Left renal cortex interstitium (tissue), 4 donors: Measurements from ENCODE around the gene DCAF4. TPM values are rescaled to one million over a fixed set of nuclear protein-coding genes. Genes with fewer than 3 reads are reported as not detected.
"Not testable (repeated sequence)": the region's sequence is repeated elsewhere in the genome, so short reads cannot be mapped to it uniquely, and the experiment has no call there.

Experiments
- DNase-seq, 4 donors: peaks; one replicate each; pipeline ENCODE4 v3.0.0-alpha.2; 2013; ENCODE audit warnings: low read depth in 4 of 4, low spot score in 2 of 4, missing footprints in 1 of 4
- polyA plus RNA-seq, 4 donors: library from polyadenylated mRNA; unstranded; fragments of 120-200 nt; gene quantifications; one replicate each; pipeline ENCODE4 v1.2.1, GENCODE V29; 2013; ENCODE audit not compliant: insufficient read length in 4 of 4

The DCAF4 gene
- polyA plus RNA-seq, 4 donors = 17.3 to 25.2 (median 17.8) TPM

DNA sequence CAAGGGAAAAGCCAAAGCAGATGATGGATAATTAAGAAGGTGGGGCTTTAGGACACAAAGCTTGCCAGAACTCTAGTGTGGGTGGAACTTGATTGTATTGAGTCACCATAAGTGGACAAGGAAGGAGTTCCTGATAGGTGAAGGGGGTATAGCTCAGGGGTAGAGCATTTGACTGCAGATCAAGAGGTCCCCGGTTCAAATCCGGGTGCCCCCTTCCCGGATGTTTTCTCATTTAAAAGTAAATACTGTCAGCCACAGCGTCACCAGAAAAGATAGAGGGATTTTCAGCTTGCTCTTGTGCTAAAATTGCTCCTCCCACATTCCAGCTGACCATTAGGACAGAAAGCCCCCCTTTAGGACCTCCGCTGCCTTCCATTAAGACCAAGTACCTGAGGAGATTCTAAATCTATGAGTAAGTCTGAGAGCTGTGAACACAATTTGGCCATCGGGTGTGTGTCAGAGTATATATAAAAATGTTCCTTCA is 36.6 kb downstream of the DCAF4 start:
- DNase-seq = no peak

DNA sequence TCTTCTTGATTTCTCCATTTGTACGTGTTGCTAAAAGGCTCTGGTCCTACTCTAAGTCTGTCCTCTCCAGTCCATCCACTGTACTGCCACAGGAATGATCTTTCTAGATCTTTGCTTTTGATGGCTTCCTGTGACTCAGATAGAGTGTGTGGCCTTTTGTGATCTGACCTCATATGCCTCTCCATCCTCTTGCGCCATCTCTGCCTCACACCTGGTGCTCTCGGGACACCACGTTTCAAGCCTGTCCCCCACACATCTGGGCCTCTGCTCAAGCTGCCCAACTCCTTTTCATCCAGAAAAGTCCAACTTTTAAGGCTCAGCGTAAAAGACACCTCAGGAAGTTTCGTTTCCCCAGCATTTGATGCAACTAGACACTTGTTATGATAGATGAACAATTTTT is 39.0 kb downstream of the DCAF4 start:
- no peak for DNase-seq

DNA sequence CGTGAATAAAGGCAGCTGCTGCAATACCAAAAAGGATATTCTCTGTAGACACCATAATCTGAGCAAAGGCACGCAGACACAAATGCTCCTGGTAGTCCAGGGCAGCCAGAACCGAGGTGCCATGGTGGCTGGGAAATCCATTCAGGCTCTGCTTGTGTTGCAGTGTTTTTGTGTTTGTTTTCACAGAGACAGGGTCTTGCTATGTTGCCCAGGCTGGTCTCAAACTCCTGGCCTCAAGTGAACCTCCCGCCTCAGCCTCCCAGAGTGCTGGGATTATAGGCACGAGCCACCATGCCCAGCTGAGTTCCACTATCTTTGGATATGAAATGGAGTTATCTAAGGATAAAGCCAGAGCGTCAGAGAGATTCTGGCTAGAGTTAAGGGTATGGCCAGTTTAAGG is 39.8 kb downstream of the DCAF4 start:
- no peak for DNase-seq

DNA sequence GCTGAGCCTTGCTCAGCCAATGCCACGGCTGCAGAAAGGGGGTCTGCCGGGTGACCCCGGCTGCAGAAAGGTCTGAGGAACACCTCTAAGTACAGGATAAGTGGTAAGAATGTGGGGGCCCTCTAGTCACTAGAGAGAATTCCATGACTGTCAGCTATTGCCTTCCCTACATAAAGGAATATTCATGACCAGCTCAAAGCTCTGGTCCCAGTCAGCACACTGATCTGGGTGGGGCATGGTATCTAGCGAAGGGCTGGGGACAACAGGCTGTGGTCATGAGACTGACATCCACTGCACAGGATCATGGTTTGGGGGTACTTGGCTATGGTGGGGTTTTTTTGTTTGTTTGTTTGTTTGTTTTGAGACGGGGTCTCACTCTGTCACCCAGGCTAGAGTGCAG is 42.1 kb downstream of the DCAF4 start:
- no peak for DNase-seq

DNA sequence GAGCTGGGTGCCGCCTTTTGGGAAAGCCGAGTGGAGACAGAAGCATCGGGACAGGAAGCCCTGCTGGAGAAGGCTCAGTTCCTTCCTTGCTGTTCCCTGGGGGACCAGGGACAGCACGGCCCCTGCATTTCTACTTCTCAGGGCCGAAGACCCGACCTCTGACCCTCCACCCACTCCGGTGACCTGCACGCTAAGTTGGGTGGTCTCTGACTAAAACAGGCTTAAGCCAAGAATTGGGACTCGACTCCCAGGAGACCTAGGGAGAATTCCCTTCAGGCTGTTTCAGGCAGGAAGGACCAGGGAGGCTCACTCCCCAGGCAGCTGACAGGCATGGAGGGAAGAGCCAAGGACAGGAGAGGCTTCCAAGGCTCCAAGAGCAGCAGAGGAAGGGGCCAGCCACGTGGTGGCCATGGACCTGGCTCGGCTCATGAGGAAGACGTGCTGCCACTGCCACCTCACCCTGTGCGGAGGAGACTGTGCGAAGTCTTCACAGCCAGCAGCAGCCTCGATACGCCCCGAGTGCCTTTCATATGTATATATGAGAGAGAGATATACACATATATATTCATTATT is 43.9 kb downstream of the DCAF4 start:
- no peak for DNase-seq

DNA sequence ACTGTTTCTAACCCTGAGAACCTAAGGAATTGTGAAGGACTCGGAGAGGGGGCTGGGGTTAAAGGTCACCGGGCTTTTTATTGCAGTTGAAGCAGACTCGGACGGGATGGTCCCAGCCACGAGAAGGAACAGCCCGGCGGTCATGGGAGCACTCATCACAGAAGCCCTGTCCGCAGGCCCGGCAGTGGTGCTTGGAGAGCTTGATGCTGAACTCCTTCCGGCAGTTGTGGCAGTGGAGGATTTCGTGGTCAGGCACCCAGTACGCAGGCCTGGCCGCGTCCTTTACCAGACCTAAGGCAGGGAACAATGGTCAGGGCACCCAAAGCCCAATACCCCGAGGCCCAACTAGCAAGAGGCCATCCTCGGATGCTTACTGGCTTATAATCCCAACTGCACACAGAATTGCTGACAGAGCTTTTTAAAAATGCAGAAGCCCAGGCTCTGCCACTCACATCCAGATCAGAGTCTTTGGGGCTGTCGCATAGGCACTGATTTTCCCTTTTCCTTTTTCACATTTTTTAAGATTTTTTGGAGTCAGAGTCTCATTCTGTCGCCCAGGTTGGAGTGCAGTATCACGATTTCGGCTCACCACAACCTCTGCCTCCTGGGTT is 44.7 kb downstream of the DCAF4 start:
- no peak for DNase-seq

DNA sequence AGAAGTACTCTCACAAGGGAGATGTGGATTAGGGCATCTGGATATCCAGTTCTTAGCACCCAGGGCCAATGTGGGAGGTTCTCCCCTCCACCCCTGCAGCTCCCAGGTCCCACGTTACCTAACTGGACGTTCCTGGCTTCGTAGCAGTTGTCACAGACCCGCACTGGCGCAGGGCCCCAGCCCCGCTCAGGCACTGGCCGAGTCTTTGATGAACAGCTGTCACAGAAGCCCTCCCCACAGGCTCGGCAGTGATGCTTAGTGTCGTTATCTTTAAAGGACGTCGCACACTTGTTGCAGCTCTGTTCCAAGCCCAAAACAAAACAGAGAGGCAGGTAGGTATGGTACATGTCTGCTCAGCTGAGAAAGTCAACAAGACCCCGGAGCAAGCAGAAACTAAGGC is 48.4 kb downstream of the DCAF4 start:
- DNase-seq = no peak

DNA sequence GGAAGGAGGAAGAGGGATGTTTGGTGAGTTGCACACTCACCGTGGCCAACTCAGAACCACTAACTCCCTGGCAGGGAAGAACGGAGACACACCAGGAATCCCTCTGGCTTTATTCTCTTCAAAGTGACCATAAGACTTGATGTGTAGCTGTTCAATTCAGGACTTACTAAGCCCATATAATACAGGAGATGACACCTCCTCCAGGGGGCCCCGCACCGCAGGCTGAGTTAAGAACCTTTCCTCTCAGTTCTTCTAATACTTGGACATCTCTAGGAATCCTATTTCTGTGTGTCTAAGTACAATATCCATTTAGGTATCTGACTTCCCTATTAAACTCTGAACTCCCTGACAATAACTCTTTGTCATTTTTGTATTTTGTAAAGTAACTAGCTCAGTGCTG is 49.5 kb downstream of the DCAF4 start:
- no peak for DNase-seq

DNA sequence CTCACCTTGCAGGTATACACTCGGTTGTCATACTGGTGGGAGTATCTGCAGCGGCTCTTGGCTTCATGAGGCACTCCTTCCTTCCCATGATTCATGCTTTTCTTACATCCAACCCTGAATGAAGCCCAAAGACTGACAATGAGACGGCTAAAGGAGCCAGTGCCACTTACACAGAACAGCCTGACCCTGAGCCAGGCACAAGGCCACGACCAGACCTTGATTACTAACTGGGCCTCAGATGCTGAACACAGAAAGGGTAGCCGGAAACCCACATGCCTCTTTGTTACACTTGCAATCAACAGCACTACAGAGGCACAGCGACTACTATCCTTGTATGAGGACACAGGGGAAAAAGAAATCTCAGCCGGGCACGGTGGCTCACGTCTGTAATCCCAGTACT is 52.6 kb downstream of the DCAF4 start:
- no peak for DNase-seq

DNA sequence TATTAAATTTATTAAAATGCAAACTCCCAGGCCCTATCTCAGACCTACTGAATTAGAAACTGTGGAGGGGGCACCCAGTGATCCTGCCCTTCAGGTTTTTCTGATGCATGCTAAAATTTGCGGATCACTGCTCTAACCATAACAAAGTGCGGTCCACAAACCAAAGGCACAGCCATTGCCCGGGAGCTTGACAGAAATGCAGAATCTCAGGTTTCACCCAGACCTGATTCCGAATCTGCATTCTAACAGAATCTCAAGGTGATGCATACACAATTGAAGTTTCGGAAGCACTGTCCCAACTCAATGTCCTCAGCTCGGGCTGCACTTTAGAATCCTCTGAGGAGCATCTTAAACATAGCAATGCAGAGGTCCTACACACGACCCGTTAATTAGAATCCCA is 54.6 kb downstream of the DCAF4 start:
- DNase-seq = no peak

DNA sequence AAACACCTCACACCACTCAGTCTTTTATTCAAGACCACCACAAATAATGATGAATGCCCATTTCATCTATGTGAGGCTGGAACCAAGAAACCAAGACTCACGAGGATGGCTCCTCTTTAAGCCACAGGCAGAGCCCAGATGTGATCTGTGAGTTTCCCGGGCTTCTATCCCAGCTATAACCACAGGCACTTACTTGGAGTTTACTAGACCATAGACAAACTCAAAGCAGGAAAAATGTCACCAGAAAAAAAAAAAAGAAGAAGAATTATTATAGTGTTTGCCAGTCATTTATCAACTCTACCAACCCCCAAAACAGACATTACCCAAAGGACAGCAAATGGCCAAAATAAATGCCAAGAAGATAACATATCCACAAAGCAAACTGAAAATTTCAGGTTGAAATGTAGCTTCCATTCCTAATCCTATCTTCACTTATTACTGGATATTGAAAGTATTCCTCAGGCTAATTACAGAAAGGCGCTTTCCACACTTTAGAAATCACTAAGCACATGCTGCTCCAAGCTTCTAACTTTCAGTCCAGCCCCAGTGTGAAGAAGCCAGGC is 56.0 kb downstream of the DCAF4 start:
- DNase-seq = no peak

DNA sequence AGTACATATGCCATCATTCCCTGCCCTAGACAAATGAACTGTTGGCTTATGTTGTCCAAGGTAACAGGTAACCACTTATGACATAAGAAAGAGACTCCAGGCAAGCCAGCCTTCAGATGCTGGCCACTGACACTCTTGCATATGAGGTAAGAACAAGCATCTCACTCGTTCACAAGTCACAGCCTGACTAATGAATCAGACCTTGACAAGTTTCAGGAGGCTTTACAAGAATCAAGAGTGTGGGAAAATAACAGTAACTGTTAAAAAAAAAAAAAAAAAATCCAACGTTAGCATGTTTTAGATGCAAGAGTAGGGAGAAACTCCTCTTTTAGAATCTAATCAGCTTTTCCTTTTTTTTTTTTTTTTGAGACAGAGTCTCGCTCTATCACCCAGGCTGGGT is 60.0 kb downstream of the DCAF4 start:
- no peak for DNase-seq

DNA sequence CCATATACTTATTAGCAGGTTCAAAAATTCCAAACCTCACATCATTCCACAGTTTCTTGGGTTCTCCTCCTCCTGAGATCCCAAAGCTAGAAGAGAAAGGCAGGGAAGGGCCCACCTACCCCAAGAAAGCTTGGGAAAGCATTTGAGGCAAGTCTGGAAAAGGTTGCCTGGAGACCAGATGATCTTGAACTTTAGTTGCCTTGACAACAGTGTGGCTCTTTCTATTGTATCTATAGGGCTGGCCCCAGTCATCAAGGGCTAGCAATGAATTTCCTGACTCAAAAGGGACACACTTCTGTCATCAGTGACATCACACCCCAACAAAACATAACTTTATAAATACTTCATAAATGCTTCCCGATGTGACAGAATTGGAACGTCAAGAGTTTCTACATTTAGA is 60.6 kb downstream of the DCAF4 start:
- DNase-seq = no peak

DNA sequence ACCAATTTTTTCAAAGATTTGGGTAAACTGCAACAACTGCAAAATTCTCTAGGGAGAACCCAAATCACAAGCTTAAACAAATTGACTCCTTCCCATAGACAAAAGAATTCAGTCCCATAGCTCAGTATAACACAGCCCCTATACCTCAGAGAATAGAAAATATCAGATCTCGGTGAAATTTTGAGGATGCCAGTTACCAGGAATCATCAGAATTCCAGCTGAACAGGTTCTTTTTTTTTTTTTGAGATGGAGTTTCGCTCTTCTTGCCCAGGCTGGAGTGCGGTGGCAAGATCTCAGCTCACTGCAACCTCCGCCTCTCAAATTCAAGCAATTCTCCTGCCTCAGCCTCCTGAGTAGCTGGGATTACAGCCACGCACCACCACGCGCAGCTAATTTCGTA is 63.9 kb downstream of the DCAF4 start:
- DNase-seq = no peak

DNA sequence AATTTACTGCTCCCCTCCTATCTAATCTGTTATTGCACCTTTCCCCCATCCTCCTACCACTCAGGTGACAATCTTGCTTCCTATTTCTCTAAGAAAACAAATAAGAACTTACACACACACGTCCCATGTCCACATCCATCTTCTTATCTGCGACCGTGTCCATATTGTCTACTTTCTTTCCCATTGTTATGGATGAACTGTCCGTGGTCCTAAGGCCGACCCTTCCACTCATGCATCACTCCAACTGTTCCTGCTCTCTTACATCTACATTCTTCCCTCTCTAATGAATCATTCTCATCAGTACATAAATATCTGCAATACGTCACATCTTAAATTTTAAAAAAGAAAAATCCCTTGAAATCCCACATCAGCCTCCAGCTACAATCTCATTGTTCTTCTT is 70.7 kb downstream of the DCAF4 start:
- no peak for DNase-seq

DNA sequence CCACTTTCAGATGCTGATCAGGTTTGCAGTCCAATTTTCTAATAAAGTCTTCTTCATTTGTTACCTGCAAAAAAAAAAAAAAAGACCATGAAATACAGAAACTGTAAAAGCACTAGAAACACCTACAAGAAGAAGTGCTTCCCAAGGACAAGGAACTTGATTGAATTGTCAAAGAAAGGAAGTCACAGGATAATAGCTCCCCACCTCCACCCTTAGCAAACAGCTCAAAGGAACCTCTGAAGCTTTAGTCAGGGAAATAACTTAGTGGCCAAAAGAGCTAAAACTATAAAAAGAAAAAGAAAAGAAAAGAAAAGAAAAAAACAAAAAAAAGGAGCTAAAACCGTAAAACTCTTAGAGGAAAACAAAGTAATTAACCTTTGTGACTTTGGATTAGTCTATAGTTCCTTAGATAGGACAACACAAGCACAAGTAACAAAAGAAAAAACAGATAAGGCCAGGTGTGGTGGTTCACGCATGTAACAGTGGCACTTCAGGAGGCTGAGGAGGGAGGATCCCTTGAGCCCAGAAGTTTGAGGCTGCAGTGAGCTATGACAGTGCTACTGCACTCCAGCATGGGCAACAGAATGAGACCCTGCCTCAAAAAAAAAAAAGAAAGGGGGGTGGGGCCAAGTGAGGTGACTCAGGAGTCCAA is 72.1 kb downstream of the DCAF4 start:
- DNase-seq = no peak

DNA sequence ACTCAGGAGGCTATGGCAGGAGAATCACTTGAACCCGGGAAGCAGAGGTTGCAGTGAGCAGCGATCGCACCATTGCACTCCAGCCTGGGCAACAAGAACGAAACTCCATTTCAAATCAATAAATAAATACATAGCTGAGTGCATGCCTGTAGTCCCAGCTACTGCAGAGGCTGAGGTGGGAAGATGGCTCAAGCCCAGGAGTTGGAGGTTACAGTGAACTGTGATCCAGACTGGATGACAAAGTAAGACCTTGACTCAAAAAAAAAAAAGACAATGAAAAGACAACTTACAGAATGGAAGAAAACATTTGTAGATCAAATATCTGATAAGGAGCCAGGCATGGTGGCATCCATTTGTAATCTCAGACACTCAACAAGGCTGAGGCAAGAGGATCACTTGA is 73.1 kb downstream of the DCAF4 start:
- DNase-seq = no peak

DNA sequence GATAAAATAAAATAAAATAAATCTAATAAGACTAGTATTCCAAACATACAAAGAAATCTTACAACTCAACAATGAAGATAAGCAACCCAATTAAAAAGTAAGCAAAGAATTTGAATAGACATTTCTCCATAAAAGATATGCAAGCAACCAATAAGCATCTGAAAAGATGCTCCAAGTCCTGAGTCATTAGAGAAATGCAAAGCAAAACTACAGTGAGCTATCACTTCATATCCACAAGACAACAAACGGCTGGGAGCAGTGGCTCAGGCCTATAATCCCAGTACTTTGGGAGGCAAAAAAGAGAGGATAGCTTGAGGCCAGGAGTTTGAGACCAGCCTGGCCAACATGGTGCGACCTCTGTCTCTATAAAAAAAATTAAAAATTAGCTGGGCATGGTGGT is 73.8 kb downstream of the DCAF4 start:
- no peak for DNase-seq

DNA sequence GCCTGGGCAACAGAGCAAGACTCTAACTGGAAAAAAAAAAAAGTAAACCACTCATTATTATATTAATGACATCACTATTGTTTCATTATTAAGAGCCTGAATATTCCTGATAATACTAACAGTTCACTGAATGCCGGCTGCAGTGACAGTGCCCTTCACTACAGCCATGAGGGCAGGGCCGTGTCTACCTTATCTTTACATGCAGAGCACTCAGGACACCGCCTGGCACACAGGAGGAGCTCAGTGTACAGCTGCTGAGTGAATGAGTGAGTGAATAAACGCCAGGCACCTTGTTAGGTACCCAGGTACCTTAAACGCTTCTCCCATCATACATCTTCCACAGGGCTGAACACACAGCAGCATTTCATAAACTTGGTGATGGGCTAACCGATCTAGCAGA is 77.4 kb downstream of the DCAF4 start:
- DNase-seq = no peak

DNA sequence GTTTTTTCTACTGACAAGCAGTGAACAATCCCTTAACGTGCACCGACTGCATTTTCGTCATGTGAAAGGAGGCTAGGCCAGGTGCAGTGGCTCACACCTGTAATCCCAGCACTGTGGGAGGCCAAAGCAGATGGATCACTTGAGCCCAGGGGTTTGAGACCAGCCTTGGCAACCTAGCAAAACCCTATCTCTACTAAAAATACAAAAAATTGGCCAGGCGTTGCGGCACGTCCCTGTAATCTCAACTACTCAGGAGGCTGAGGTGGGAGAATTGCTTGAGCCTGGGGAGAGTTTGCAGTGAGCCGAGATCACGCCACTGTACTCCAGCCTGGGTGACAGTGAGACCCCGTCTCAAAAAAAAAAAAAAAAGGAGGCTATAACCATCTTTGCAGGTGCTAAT is 78.4 kb downstream of the DCAF4 start:
- DNase-seq = not testable (repeated sequence)

DNA sequence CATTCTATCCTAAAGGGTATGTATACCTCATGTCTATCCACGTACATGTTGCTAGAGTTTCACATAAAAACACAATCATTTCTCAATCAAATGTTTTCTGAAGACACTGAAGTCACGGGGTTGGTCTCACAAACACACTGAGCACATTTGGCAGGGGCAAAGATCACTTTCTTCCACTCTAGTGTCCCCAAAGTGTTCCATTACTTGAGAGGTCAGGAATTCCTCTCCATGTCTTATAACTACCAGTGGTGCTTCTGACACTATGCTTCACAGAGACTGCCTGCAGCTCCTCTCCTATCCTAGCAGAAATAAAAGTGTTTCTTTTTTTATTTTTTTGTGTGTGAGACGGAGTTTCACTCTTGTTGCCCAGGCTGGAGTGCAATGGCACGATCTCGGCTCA is 81.6 kb downstream of the DCAF4 start:
- DNase-seq = no peak

DNA sequence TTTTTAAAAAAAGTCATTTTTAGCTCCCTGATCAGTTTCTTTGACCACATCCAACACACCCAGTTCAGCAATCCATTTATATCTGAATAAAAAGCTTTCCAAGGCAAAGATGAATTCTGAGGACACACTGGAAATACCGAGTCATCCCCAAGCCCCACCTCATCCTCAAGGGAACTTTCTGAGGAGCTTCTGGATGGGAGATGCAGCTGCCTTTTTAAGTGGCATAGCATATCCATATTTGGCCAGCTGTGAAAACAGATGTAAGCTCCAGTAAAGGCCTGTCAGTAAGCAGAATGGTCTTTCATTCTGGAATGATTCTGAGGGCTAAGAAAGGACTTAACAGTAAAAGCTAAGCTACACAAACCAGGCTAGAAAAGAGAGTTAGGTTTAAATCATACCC is 82.2 kb downstream of the DCAF4 start:
- DNase-seq = no peak
